Mesothelial cell of epicardium (in vitro differentiated cells): Measurements from ENCODE around the gene FBXL16. TPM values are rescaled to one million over a fixed set of nuclear protein-coding genes. Genes with fewer than 3 reads are reported as not detected.

ENCODE experiments used
- DNase-seq, 2 experiments: peaks; one replicate each; pipeline ENCODE4 v3.0.0; 2021; ENCODE audit warnings: low spot score in 2 of 2; ENCODE audit not compliant: unreplicated experiment in 2 of 2
- H3K27ac Mint-ChIP-seq: 2 replicates; pipeline ENCODE4 v1.8.0; 2021; ENCODE audit warnings: mixed read lengths
- H3K27me3 Mint-ChIP-seq: 2 replicates; pipeline ENCODE4 v1.8.0; 2021; ENCODE audit warnings: low read depth, mixed read lengths
- H3K36me3 Mint-ChIP-seq: 2 replicates; pipeline ENCODE4 v1.8.0; 2021; ENCODE audit warnings: mixed read lengths
- H3K4me1 Mint-ChIP-seq: 2 replicates; pipeline ENCODE4 v1.8.0; 2021; ENCODE audit warnings: mixed read lengths
- H3K4me3 Mint-ChIP-seq: 2 replicates; pipeline ENCODE4 v1.8.0; 2021; ENCODE audit warnings: mild to moderate bottlenecking, moderate library complexity, mixed read lengths
- H3K9me3 Mint-ChIP-seq: 2 replicates; pipeline ENCODE4 v1.8.0; 2021; ENCODE audit warnings: mixed read lengths
- total RNA-seq: library from RNA; stranded (reverse); gene quantifications from 3 replicates; pipeline ENCODE4 v1.2.1, GENCODE V29; 2021
- TF ChIP-seq, protein P1 (sequence below): fragments of 200-600 bp; sonication (generic); IDR thresholded peaks from one replicate; pipeline ENCODE4 v1.5.0; 2021; ENCODE audit warnings: antibody characterized with exemption; ENCODE audit not compliant: unreplicated experiment

Gene FBXL16
- total RNA-seq, 1 donor from 2014 or later = 0.85 TPM

- TF ChIP-seq, protein P1, sequence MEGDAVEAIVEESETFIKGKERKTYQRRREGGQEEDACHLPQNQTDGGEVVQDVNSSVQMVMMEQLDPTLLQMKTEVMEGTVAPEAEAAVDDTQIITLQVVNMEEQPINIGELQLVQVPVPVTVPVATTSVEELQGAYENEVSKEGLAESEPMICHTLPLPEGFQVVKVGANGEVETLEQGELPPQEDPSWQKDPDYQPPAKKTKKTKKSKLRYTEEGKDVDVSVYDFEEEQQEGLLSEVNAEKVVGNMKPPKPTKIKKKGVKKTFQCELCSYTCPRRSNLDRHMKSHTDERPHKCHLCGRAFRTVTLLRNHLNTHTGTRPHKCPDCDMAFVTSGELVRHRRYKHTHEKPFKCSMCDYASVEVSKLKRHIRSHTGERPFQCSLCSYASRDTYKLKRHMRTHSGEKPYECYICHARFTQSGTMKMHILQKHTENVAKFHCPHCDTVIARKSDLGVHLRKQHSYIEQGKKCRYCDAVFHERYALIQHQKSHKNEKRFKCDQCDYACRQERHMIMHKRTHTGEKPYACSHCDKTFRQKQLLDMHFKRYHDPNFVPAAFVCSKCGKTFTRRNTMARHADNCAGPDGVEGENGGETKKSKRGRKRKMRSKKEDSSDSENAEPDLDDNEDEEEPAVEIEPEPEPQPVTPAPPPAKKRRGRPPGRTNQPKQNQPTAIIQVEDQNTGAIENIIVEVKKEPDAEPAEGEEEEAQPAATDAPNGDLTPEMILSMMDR = no peak
- Mint-ChIP-seq H3K27me3 (peaks cover 10% of the 10 kb centered on the region), H3K27ac (no peak overlapping the region), H3K4me1 (peaks cover 5% of the 10 kb centered on the region), H3K4me3 (no peak overlapping the region), H3K36me3 (peaks cover 2% of the 10 kb centered on the region), H3K9me3 (no peaks in the 10 kb centered on the region)
- DNase-seq = no peak
Measured at GRCh38 chr16:672371-672770, 33.2 kb downstream of the FBXL16 start.

GRCh38 chr16:671353-672131, 34.1 kb downstream of the FBXL16 start:
- TF ChIP-seq, protein P1 = no peak
- H3K9me3 Mint-ChIP-seq = no peaks in the 10 kb centered on the region
- H3K27me3 Mint-ChIP-seq = peaks cover 6% of the 10 kb centered on the region
- H3K27ac Mint-ChIP-seq = no peak overlapping the region
- no peak overlapping the region for H3K4me3 Mint-ChIP-seq
- H3K36me3 Mint-ChIP-seq = peaks cover 2% of the 10 kb centered on the region
- DNase-seq = no peak
- peaks cover 5% of the 10 kb centered on the region for H3K4me1 Mint-ChIP-seq

DNA sequence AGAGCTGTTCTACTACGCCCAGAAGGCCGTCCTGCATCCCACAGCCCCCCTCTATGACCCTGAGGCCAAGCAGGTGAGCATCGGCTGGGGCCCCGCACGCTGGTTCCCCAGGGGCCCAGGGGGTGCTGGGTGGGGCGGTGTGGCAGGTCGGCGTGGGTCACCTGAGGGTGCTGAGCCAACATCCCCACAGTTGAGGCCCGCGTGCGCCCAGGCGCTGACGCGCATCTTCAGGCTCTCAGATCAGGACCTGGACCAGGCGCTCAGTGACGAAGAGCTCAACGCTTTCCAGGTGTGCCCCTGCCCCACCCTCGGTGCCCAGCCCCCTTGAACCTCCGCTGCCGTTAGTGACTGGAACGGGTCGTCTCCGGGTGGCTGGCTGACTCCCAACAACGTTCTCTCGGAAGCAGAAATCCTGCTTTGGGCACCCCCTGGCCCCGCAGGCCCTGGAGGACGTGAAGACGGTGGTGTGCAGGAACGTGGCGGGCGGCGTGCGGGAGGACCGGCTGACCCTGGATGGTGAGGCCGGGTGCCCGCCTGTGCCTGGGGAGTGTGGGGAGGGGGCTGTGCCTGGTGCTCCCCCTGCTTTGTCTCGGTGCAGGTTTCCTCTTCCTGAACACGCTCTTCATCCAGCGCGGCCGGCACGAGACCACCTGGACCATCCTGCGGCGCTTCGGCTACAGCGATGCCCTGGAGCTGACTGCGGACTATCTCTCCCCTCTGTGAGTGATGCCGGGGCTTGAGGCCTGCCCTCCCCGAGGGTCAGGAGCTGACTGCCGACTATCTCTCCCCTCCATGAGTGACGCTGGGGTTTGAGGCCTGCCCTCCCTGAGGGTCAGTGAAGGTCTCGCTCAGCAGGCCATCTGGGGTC, 34.9 kb downstream of the FBXL16 start:
- Mint-ChIP-seq H3K9me3 (no peaks in the 10 kb centered on the region), H3K27ac (no peak overlapping the region), H3K36me3 (peaks cover 2% of the 10 kb centered on the region), H3K4me1 (peaks cover 5% of the 10 kb centered on the region), H3K27me3 (peaks cover 5% of the 10 kb centered on the region), H3K4me3 (peak overlapping the region; percentile 57)
- TF ChIP-seq, protein P1 = no peak
- no peak for DNase-seq

DNA sequence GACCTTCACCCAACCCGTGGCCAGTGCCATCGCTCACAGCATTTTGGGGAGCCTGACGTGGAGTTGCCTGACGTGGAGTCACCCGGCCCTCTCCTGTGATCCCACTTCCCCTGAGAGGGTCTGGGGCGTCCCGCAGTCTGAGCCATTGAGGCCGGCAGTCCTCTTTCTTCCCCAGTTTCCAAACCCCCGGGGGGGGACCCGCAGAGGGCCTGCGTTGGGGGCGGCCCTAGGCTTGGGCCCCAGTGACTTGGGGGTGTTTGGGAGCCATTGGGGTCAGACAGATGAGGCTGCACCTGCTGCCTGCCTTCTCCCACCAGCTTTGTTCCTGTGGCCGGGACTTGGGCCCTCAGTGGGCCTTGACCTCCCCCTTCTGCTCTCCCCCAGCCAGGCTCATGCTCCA, 35.9 kb downstream of the FBXL16 start:
- Mint-ChIP-seq H3K4me3 (peak overlapping the region; percentile 57), H3K27ac (no peak overlapping the region), H3K27me3 (no peaks in the 10 kb centered on the region), H3K4me1 (peaks cover 5% of the 10 kb centered on the region), H3K9me3 (no peaks in the 10 kb centered on the region), H3K36me3 (peaks cover 2% of the 10 kb centered on the region)
- TF ChIP-seq, protein P1 = no peak
- no peak for DNase-seq

DNA sequence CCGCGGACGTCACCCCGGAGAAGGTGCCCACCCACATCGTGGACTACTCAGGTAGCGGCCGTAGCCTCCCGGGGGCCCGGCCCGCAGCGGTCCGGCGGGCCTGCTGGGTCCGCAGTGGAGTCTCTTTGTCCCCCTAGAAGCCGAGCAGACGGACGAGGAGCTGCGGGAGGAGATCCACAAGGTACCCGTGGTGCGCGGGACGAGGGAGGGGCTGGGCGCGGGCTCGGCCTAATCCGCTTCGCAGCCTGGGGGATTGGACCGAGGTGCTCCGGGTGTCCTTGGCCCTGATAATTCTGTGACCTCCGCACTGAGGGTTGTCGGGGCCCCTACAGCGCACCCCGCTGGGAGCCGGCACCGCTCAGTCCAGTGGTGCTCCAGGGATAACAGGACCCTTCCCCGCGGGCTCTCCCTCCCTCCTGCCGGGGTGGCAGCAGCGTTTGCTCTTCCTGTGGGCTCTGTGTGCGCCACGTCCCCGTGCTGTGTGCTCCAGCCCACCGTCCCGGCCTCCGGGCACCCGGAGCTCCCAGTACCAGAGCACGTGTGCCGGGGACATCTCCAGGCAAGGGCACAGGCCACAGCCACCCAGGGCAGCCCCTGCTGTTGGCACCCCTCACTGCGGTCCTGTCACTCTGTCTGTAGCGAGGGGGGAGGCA, 37.0 kb downstream of the FBXL16 start:
- Mint-ChIP-seq H3K4me3 (peak overlapping the region; percentile 74), H3K4me1 (peaks cover 5% of the 10 kb centered on the region), H3K27me3 (no peaks in the 10 kb centered on the region), H3K36me3 (peaks cover 2% of the 10 kb centered on the region), H3K9me3 (no peaks in the 10 kb centered on the region), H3K27ac (no peak overlapping the region)
- DNase-seq = no peak
- TF ChIP-seq, protein P1 = no peak
